IMR-90 (cell line): ENCODE results near the gene ZNF397. TPM values are rescaled to one million over a fixed set of nuclear protein-coding genes. Genes with fewer than 3 reads are reported as not detected.

Experiments used
- ATAC-seq: fragments of 200-7000 bp; cut with Tn5 transposase; 2 replicates; pipeline ENCODE4 v1.9.1; 2020; ENCODE audit warnings: low read depth, mild to moderate bottlenecking, moderate library complexity
- BruUV-seq: library from RNA; stranded (reverse); fragments of 400-500 nt; replicated peaks from 2 replicates; lab custom pipeline; 2021; lab: Mats Ljungman, UMichigan
- CTCF ChIA-PET: fragments of 300-600 bp; formaldehyde crosslinking; extraction: SDS; loops from one replicate; lab custom pipeline; 2021; ENCODE audit warnings: antibody characterized with exemption; lab: Yijun Ruan, JAX
- POLR2A ChIA-PET: fragments of 300-600 bp; sonication (Branson Sonifier 250); formaldehyde crosslinking; loops from one replicate; lab custom pipeline; 2022; ENCODE audit warnings: antibody characterized with exemption; ENCODE audit not compliant: unreplicated experiment; lab: Charles Lee
- DNase-seq: peaks from one replicate; pipeline ENCODE4 v3.0.0; 2013
- H2AFZ ChIP-seq: replicated peaks from 2 replicates; pipeline ENCODE3; 2013; ENCODE audit warnings: low read length, mild to moderate bottlenecking; ENCODE audit not compliant: poor library complexity
- H2AK5ac ChIP-seq: 2 replicates; pipeline ENCODE4 v1.6.1; 2013; ENCODE audit warnings: low read depth, low read length, inconsistent platforms
- H2AK9ac ChIP-seq: replicated peaks from 2 replicates; pipeline ENCODE3; 2013; ENCODE audit warnings: mild to moderate bottlenecking, low read depth, low read length, moderate library complexity; ENCODE audit not compliant: poor library complexity
- H2BK120ac ChIP-seq: 2 replicates; pipeline ENCODE4 v1.6.1; 2013; ENCODE audit warnings: low read depth, low read length, inconsistent platforms
- H2BK15ac ChIP-seq: 3 replicates; pipeline ENCODE4 v1.6.1; 2013; ENCODE audit warnings: low read depth, low read length, inconsistent platforms
- H2BK20ac ChIP-seq: 2 replicates; pipeline ENCODE4 v1.6.1; 2013; ENCODE audit warnings: low read depth, mild to moderate bottlenecking, inconsistent platforms, low read length, moderate library complexity
- H2BK5ac ChIP-seq: 2 replicates; pipeline ENCODE4 v1.6.1; 2013; ENCODE audit warnings: mild to moderate bottlenecking, low read depth, low read length, inconsistent platforms; ENCODE audit not compliant: poor library complexity, severe bottlenecking
- H3K14ac ChIP-seq: replicated peaks from 2 replicates; pipeline ENCODE4 v1.6.1; 2013; ENCODE audit warnings: low read depth, low read length, inconsistent platforms
- H3K18ac ChIP-seq: 2 replicates; pipeline ENCODE4 v1.6.1; 2013; ENCODE audit warnings: low read depth, low read length, control low read depth
- H3K23ac ChIP-seq: 2 replicates; pipeline ENCODE4 v1.6.1; 2013; ENCODE audit warnings: low read depth, low read length, inconsistent platforms
- H3K27ac ChIP-seq: 2 replicates; pipeline ENCODE4 v1.5.1; 2013; ENCODE audit warnings: mild to moderate bottlenecking, control low read depth, low read length; ENCODE audit not compliant: insufficient read depth
- H3K27me3 ChIP-seq: 2 replicates; pipeline ENCODE4 v1.6.1; 2013; ENCODE audit warnings: low read length; ENCODE audit not compliant: control insufficient read depth, insufficient read depth
- H3K36me3 ChIP-seq: 2 replicates; pipeline ENCODE4 v1.6.1; 2013; ENCODE audit warnings: low read length, mixed read lengths; ENCODE audit not compliant: control insufficient read depth, insufficient read depth
- H3K4ac ChIP-seq: 2 replicates; pipeline ENCODE4 v1.6.1; 2013; ENCODE audit warnings: low read depth, low read length, inconsistent platforms
- H3K4me1 ChIP-seq: 2 replicates; pipeline ENCODE4 v1.6.1; 2013; ENCODE audit warnings: low read length, mixed read lengths; ENCODE audit not compliant: control insufficient read depth, insufficient read depth
- H3K4me2 ChIP-seq: 2 replicates; pipeline ENCODE4 v1.6.1; 2013; ENCODE audit warnings: low read depth, mild to moderate bottlenecking, control low read depth, low read length, moderate library complexity
- H3K4me3 ChIP-seq: 2 replicates; pipeline ENCODE4 v1.5.1; 2013; ENCODE audit warnings: low read depth, mild to moderate bottlenecking, control low read depth, low read length, moderate library complexity; ENCODE audit not compliant: insufficient read depth
- H3K56ac ChIP-seq: 2 replicates; pipeline ENCODE4 v1.6.1; 2013; ENCODE audit warnings: low read length, inconsistent platforms; ENCODE audit not compliant: insufficient read depth; ENCODE audit errors: extremely low read depth
- H3K79me1 ChIP-seq, 2 experiments: 2 replicates each; pipeline ENCODE4 v1.6.1; 2013; ENCODE audit warnings: low read length in 2 of 2, inconsistent platforms in 1 of 2, low read depth in 1 of 2
- H3K9ac ChIP-seq: 2 replicates; pipeline ENCODE4 v1.6.1; 2013; ENCODE audit warnings: low read depth, low read length, control low read depth
- H3K9me1 ChIP-seq: 2 replicates; pipeline ENCODE4 v1.6.1; 2013; ENCODE audit warnings: low read length, inconsistent platforms; ENCODE audit not compliant: insufficient read depth
- H3K9me3 ChIP-seq: 2 replicates; pipeline ENCODE4 v1.6.1; 2013; ENCODE audit warnings: low read length; ENCODE audit not compliant: control insufficient read depth, insufficient read depth
- H4K20me1 ChIP-seq: 2 replicates; pipeline ENCODE4 v1.6.1; 2013; ENCODE audit warnings: low read length, inconsistent platforms; ENCODE audit not compliant: insufficient read depth
- H4K5ac ChIP-seq: 2 replicates; pipeline ENCODE4 v1.6.1; 2013; ENCODE audit warnings: mild to moderate bottlenecking, low read depth, low read length, control low read depth
- H4K8ac ChIP-seq, 2 experiments: 2 replicates each; pipeline ENCODE4 v1.6.1; 2013; ENCODE audit warnings: low read depth in 2 of 2, low read length in 2 of 2, control low read depth in 1 of 2, inconsistent platforms in 1 of 2
- H4K91ac ChIP-seq: 2 replicates; pipeline ENCODE4 v1.6.1; 2013; ENCODE audit warnings: low read depth, low read length, inconsistent platforms; ENCODE audit not compliant: insufficient read depth
- BHLHE40 ChIP-seq: fragments of 150-350 bp; IDR thresholded peaks from 2 replicates; pipeline ENCODE4 v1.6.1; 2016; ENCODE audit warnings: mild to moderate bottlenecking, low read depth, low read length
- FOS ChIP-seq: fragments of 150-350 bp; IDR thresholded peaks from 2 replicates; pipeline ENCODE4 v1.6.1; 2016; ENCODE audit warnings: low read depth, low read length
- MXI1 ChIP-seq: IDR thresholded peaks from 2 replicates; pipeline ENCODE4 v1.6.1; 2012; ENCODE audit warnings: low read depth, mild to moderate bottlenecking, low read length, moderate library complexity, borderline replicate concordance
- NFE2L2 ChIP-seq: fragments of 150-350 bp; IDR thresholded peaks from 2 replicates; pipeline ENCODE4 v1.6.1; 2016; ENCODE audit warnings: low read depth, mild to moderate bottlenecking, low read length
- POLR2A ChIP-seq: IDR thresholded peaks from 2 replicates; pipeline ENCODE4 v1.6.1; 2012; ENCODE audit warnings: mild to moderate bottlenecking, low read depth, low read length
- RFX5 ChIP-seq: IDR thresholded peaks from 2 replicates; pipeline ENCODE4 v1.8.0; 2012; ENCODE audit warnings: low read depth, mild to moderate bottlenecking, low read length, moderate library complexity
- SMC3 ChIP-seq: fragments of 150-350 bp; IDR thresholded peaks from 2 replicates; pipeline ENCODE4 v1.6.1; 2016; ENCODE audit warnings: low read depth, mild to moderate bottlenecking, antibody characterized with exemption, low read length, moderate library complexity
- WGBS, 2 experiments: methylation state at CpG; one replicate each; pipeline versions ENCODE4 v1.1.5 to v1.1.7; 2013; ENCODE audit warnings: missing lambda C conversion rate in 2 of 2; ENCODE audit not compliant: insufficient read length in 1 of 2; ENCODE audit errors: extremely low coverage in 2 of 2; 5-methylcytosine and 5-hydroxymethylcytosine counted together
- dilution Hi-C: fragments of 300-500 bp; cut with HindIII; formaldehyde crosslinking; loops from one replicate; pipeline ENCODE4 v1.14.3; 2018; ENCODE audit warnings: low sequenced_read_pairs; ENCODE audit not compliant: unreplicated experiment
- in situ Hi-C: fragments of 300-500 bp; cut with MboI; formaldehyde crosslinking; loops from 3 replicates; pipeline ENCODE4 v1.14.3; 2019; ENCODE audit warnings: low sequenced_read_pairs, inconsistent platforms, mixed read lengths
- intact Hi-C: fragments of 100-400 bp; cut with micrococcal nuclease; formaldehyde crosslinking; loops from 2 replicates; pipeline ENCODE4 v1.10.0; 2022
- polyA plus RNA-seq, 3 experiments: library from polyadenylated mRNA; depleted of rRNA; stranded (reverse); fragments of >200 nt; gene quantifications; 2 replicates each; pipeline ENCODE4 v1.2.3, GENCODE V29; 2012; ENCODE audit warnings: low replicate concordance in 1 of 3
- total RNA-seq: library from RNA; depleted of rRNA; stranded (reverse); fragments of >200 nt; gene quantifications from 2 replicates; pipeline ENCODE4 v1.2.3, GENCODE V29; 2012

ZNF397 gene
- total and polyA plus RNA-seq, 2 of the 4 experiments (the other 2 are of a cell fraction) = 5.5 to 9.9 TPM

GRCh38 chr18:35245719-35246317, 5.0 kb downstream of the ZNF397 start:
- in situ Hi-C loops = loop anchor here (25.0 kb wide), 1 partner anchor 716 kb away; the partner anchor contains the start of gene RMP24
- ATAC-seq (no peak), DNase-seq (no peak)
- Histone ChIP-seq H3K56ac (no peak overlapping the region), H3K14ac (no peak overlapping the region), H4K91ac (no peak overlapping the region), H4K8ac (no peak overlapping the region), H3K9me1 (no peaks in the 10 kb centered on the region), H3K9ac (no peak overlapping the region), H2BK15ac (no peak overlapping the region), H3K4ac (no peak overlapping the region), H2BK5ac (no peak overlapping the region), H3K23ac (no peak overlapping the region), H2AFZ (no peak overlapping the region), H4K20me1 (no peaks in the 10 kb centered on the region), H3K4me3 (no peak overlapping the region), H3K4me2 (no peak overlapping the region), H3K18ac (no peak overlapping the region), H3K27me3 (no peaks in the 10 kb centered on the region), H2AK9ac (no peak overlapping the region), H2AK5ac (no peak overlapping the region), H3K4me1 (no peaks in the 10 kb centered on the region), H3K9me3 (peaks cover 39% of the 10 kb centered on the region), H2BK20ac (no peak overlapping the region), H3K27ac (no peak overlapping the region), H4K5ac (no peak overlapping the region), H3K36me3 (peaks cover 56% of the 10 kb centered on the region), H2BK120ac (no peak overlapping the region), H3K79me1 (peaks cover 8 to 10% of the 10 kb centered on the region in 2 experiments)
- CTCF ChIA-PET = no interaction called here
- intact Hi-C loops = no loop called here
- BruUV-seq = no TSS peak
- dilution Hi-C loops = no loop called here
- TF ChIP-seq FOS (no peak), SMC3 (no peak), MXI1 (no peak), BHLHE40 (no peak), POLR2A (no peak), NFE2L2 (no peak), RFX5 (no peak)
- POLR2A ChIA-PET = no interaction called here
- no CpG with 5 or more reads among the region's 4 CpGs for WGBS, 2 experiments
